WI38 (cell line): Measurements from ENCODE around the gene PDZRN3.

Experiments used
- H3K4me3 ChIP-seq: 2 replicates; pipeline ENCODE4 v1.5.1; 2011; ENCODE audit warnings: low read depth, mild to moderate bottlenecking, control low read depth, low read length
- CTCF ChIP-seq: IDR thresholded peaks from 2 replicates; pipeline ENCODE4 v1.5.1; 2012; ENCODE audit warnings: low read depth, mild to moderate bottlenecking, control low read depth, low read length

The PDZRN3 gene

GRCh38 chr3:73597476-73597875 lies 27.3 kb downstream of the PDZRN3 start:
- TF ChIP-seq CTCF: no peak

DNA sequence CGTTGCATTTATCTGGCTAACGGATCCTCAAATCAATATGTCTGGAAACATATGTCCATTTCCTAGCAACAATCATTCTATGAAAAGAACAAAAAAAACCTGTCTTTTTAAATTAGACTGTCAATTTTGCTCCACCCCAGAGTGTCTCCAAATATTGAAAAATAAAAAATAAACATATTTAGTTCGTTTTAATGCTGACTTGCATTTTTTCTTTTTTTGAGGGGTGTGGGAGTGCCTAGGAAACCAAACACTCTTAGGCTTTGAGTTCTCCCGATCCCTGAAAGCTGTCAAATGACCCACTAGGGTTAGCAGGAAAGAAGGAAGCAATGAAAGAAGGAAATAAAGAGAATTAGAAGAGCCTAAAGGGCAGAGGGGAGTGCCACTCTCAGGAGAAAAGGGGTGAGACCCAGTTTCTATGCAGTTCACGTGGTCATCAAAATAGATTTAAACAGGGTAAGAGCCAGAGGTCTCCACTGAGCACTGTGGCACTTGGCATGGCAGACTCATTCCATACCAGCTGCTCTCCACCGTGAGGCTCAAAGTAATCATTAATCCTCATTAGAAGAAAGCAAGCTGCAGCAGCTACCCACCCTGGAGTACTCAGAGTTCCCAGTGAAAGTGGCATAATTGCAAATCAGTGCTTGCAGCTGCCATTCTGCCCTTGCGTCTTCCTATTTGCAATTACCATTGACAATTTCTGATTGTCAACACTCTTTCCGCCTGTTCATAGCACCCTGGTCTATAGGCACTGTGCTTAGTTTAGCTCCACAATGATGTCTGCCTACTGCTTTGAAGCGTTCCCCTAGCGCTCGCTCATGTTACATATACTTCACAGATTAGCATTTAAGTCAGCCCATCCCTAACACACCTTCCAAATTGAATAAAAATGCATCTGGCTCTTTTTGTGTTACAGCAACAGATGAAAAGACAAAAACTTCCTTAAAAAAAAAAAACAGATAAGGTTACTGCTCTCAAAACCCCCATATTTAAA lies 32.3 kb downstream of the PDZRN3 start:
- TF ChIP-seq CTCF: no peak
- H3K4me3 ChIP-seq: no peak overlapping the region

More at GRCh38 chr3:73597476-73597875, 27.3 kb downstream of the PDZRN3 start:
- H3K4me3 ChIP-seq: no peak overlapping the region

- TF ChIP-seq CTCF: no peak
- H3K4me3 ChIP-seq: no peak overlapping the region
Measured at GRCh38 chr3:73591286-73591800, 33.4 kb downstream of the PDZRN3 start.

DNA sequence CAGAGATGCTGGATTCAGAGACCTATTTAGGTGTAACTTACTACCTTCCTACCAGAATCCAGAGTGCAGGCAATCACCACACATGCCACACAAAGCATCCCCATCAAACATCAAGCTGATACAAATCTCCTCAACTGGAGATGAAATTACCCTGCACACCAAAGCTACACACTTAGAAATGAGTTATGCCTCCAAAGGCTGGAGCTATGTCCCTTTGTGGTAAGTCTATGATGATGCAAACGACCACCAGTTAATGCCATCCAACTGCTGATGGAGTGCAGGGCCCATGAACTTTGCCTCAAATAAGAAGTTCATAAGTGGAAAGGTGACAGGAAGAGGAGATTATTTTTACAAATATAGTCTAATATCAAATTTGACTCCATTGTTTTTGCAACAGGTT lies 38.1 kb downstream of the PDZRN3 start:
- no peak overlapping the region for H3K4me3 ChIP-seq
- no peak for TF ChIP-seq CTCF

DNA sequence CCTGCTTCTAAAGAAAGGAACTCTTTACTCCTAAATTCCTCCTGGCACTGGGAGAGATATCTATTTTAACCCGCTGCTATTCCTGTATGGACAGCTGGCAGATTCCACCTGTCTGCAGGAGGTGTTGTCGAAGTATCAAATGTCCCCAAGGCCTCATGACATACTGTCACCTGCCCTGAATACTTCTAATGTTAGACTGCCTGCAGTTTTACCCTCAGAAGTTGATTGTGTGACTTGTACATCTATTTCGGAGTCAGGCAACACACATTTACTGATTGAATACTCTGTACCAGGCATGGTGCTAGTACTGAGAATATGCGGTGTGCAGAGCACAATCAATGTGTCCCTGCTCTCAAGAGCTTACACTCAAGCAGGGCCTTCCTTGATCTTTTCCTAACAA lies 38.6 kb downstream of the PDZRN3 start:
- no peak overlapping the region for H3K4me3 ChIP-seq
- TF ChIP-seq CTCF: no peak

DNA sequence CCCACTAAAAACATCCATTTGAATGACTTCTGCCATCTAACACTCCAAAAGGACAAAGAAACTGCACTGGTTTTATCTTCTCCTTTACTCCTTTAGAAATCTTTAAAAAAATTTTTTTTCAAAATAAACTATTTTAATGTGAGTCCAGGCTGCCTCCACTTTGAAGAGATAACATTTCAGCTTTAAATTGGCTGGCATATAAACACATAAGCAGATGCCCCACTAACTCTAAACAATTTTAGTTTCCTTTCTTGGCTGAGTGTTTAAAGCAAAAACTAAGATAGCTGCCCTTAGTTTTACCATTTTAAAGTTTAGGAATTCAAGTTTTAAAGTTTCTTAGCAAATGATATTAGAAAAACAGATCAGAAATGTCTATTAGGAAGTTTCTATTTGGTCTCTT lies 39.9 kb downstream of the PDZRN3 start:
- TF ChIP-seq CTCF: no peak
- no peak overlapping the region for H3K4me3 ChIP-seq

DNA sequence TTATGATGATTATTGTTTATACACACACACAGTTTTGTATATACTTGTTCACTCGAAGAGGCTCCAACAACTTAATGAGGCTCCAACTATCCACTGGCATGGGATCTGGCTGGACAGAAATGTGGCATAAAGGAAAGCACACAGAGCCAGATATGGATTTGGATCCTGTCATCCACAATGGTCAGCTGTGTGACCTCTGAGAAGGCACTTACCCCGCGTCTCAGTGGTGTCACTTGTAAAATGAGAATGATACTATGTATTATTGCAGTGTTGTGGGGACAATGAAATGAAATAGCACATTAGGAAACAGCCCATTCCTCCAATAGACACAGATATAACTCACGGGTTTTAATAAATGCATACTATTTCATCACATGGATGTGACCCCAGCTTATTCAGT lies 42.2 kb downstream of the PDZRN3 start:
- TF ChIP-seq CTCF: no peak

More for the DNA sequence above, 42.2 kb downstream of the PDZRN3 start:
- no peak overlapping the region for H3K4me3 ChIP-seq
